Nephron (organoid): ENCODE results near the gene AGT.
"Not testable (repeated sequence)": the region's sequence is repeated elsewhere in the genome, so short reads cannot be mapped to it uniquely, and the experiment has no call there.

Experiments used
- H3K27ac Mint-ChIP-seq, 3 experiments: 2 replicates each; pipeline ENCODE4 v1.8.0; 2020; ENCODE audit warnings: mixed read lengths in 3 of 3, mild to moderate bottlenecking in 2 of 3, moderate library complexity in 1 of 3
- H3K27me3 Mint-ChIP-seq: 2 replicates; pipeline ENCODE4 v1.8.0; 2021; ENCODE audit warnings: low read depth, mild to moderate bottlenecking, moderate library complexity, mixed read lengths
- H3K36me3 Mint-ChIP-seq: 2 replicates; pipeline ENCODE4 v1.8.0; 2020; ENCODE audit warnings: low read depth, mixed read lengths
- H3K4me1 Mint-ChIP-seq: 2 replicates; pipeline ENCODE4 v1.8.0; 2020; ENCODE audit warnings: mixed read lengths
- H3K4me3 Mint-ChIP-seq, 3 experiments: 2 replicates each; pipeline ENCODE4 v1.8.0; 2020; ENCODE audit warnings: mild to moderate bottlenecking in 3 of 3, mixed read lengths in 3 of 3, moderate library complexity in 2 of 3
- H3K9me3 Mint-ChIP-seq: 2 replicates; pipeline ENCODE4 v1.8.0; 2020; ENCODE audit warnings: mixed read lengths
- CTCF ChIP-seq, 3 experiments: fragments of 200-600 bp; sonication (generic); IDR thresholded peaks; one replicate each; pipeline ENCODE4 v1.5.0; 2021; ENCODE audit warnings: antibody characterized with exemption in 3 of 3; ENCODE audit not compliant: unreplicated experiment in 3 of 3

The AGT gene

GRCh38 chr1:230658691-230659090 lies 55.2 kb downstream of the AGT start:
- H3K4me3 Mint-ChIP-seq: no peak overlapping the region

GRCh38 chr1:230658103-230658502 lies 55.8 kb downstream of the AGT start:
- Mint-ChIP-seq H3K27ac (peak overlapping the region in 1 of 3 experiments; percentile 48), H3K9me3 (peaks cover 26% of the 10 kb centered on the region), H3K36me3 (peaks cover 67% of the 10 kb centered on the region)
- not testable (repeated sequence) for H3K4me3 Mint-ChIP-seq, H3K4me1 Mint-ChIP-seq, H3K27me3 Mint-ChIP-seq

More at GRCh38 chr1:230658691-230659090, 55.2 kb downstream of the AGT start:
- Mint-ChIP-seq H3K27ac (no peak overlapping the region), H3K9me3 (peaks cover 22% of the 10 kb centered on the region), H3K36me3 (peaks cover 65% of the 10 kb centered on the region), H3K4me1 (no peaks in the 10 kb centered on the region), H3K27me3 (no peaks in the 10 kb centered on the region)
- no peak for TF ChIP-seq CTCF (IDR thresholded peaks at IDR 0.05; ENCODE audit: unreplicated experiment in 3 of 3)

- peaks cover 38% of the 10 kb centered on the region for H3K9me3 Mint-ChIP-seq
- not testable (repeated sequence) for H3K27ac Mint-ChIP-seq, H3K27me3 Mint-ChIP-seq, H3K4me3 Mint-ChIP-seq, H3K4me1 Mint-ChIP-seq
- peaks cover 67% of the 10 kb centered on the region for H3K36me3 Mint-ChIP-seq
These were observed 57.2 kb downstream of the AGT start for GRCh38 chr1:230656719-230657118.
